IPS-NIHi7 (cell line): ENCODE measurements around the gene LMBR1.
"Not testable (repeated sequence)": the region's sequence is repeated elsewhere in the genome, so short reads cannot be mapped to it uniquely, and the experiment has no call there.

Source experiments
- DNase-seq: peaks from one replicate; pipeline ENCODE4 v3.0.0; 2012; ENCODE audit warnings: mixed read lengths; ENCODE audit errors: extremely low spot score

LMBR1 gene, protein sequence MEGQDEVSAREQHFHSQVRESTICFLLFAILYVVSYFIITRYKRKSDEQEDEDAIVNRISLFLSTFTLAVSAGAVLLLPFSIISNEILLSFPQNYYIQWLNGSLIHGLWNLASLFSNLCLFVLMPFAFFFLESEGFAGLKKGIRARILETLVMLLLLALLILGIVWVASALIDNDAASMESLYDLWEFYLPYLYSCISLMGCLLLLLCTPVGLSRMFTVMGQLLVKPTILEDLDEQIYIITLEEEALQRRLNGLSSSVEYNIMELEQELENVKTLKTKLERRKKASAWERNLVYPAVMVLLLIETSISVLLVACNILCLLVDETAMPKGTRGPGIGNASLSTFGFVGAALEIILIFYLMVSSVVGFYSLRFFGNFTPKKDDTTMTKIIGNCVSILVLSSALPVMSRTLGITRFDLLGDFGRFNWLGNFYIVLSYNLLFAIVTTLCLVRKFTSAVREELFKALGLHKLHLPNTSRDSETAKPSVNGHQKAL

GRCh38 chr7:156892821-156893706, at the start of gene LMBR1:
LMBR1 (minus strand) TSS chr7:156893183; CDS start chr7:156892993, 190 bp downstream.
- DNase-seq = peak; percentile 97

DNA sequence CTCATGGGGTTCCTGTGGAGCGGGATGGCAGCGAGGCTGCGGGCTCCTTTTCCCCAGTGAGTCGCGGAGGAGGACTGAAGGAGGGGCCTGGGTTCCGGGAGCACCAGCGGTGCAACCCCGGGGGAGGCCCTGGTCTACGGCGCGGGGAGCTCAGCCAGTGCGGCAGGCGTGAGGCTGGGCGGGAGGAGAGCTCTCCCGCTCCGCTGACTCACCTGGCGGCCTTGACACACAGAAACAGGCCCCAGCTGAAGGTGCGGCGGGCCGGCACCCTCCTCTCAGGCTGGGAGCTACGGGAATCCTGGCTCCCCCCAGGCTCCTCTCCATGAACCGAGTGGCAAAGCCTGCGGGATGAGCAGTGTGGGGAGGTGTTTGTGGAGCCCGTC, 49.7 kb upstream of the LMBR1 start:
- peak; percentile 37 for DNase-seq

DNA sequence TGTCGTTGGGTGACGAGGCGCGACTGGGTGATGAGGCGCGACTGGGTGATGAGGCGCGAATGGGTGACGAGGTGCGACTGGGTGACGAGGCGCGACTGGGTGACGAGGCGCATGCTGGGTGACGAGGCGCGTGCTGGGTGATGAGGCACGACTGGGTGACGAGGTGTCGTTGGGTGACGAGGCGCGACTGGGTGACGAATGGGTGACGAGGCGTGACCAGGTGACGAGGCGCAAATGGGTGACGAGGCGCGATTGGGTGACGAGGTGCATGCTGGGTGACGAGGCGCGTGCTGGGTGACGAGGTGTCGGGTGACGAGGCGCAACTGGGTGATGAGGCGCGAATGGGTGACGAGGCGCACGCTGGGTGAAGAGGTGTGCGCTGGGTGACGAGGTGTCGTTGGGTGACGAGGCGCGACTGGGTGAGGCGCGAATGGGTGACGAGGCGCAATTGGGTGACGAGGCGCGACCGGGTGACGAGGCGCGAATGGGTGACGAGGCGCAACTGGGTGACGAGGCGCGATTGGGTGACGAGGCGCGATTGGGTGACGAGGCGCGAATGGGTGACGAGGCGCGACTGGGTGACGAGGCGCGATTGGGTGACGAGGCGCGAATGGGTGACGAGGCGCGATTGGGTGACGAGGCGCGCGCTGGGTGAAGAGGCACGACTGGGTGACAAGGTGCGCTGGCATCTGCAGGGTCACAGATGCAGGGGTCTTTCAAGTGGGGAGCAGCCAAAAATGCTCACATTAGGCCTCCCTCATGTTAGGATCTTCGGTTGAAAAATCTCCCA, 48.6 kb upstream of the LMBR1 start:
- DNase-seq = no peak

GRCh38 chr7:156940421-156941122, 47.6 kb upstream of the LMBR1 start:
- DNase-seq = no peak

DNA sequence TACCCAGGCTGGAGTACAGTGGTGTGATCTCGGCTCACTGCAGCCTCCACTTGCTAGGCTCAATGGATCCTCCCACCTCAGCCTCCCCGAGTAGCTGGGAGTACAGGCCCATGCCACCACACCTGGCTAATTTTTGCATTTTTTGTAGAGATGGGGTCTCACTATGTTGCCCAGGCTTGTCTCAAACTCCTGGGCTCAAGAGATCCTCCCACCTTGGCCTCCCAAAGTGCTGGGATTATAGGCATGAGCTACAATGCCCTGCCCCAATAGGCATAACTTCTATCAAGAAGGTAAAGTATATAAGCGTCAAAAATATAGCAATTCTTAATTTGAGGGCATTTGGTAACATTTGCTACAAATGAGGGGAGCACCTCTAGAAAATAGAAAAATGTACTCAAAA, 43.8 kb upstream of the LMBR1 start:
- not testable (repeated sequence) for DNase-seq

DNA sequence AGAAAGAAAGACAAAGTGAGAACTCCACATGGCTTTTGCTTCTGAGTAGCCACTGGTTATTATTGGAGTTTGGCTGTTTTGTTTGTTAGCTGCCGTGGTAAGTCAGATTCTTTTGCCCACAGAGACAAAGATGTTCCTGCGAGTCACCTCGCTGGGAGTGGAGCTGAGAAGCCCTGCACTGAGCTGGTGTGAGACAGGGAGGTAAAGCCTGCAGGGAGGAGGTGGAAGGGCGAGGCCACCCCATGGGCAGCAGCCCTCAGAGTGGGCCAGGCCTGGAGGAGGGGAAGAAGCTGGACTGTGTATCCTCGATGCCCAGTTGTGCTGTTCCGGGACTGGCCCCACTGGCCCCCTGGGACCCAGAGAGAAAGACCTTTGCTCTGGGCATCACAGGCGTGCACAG, 42.3 kb upstream of the LMBR1 start:
- no peak for DNase-seq

DNA sequence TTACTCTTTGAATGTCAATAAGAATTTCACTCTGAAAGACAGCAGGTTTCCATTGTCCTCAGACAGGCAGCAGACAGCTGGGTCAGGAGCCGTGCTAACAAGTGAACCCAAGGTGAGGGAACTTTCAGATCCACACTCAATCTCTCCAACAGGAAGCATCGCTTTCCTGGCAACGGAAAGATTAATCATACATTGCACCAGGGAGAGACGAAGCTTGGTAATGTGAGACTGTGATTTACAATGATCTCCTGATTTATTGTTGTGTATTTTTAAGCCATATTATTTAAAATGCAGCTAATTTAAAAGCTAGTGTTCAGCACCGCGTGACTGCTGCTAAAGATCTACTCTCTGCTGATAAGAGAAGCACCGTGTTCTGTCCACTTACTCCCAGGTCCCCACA, 39.0 kb upstream of the LMBR1 start:
- DNase-seq = no peak

GRCh38 chr7:156929789-156930539, 37.0 kb upstream of the LMBR1 start:
- DNase-seq = no peak

- no peak for DNase-seq
Observed at GRCh38 chr7:156928406-156928747, 35.4 kb upstream of the LMBR1 start.

DNA sequence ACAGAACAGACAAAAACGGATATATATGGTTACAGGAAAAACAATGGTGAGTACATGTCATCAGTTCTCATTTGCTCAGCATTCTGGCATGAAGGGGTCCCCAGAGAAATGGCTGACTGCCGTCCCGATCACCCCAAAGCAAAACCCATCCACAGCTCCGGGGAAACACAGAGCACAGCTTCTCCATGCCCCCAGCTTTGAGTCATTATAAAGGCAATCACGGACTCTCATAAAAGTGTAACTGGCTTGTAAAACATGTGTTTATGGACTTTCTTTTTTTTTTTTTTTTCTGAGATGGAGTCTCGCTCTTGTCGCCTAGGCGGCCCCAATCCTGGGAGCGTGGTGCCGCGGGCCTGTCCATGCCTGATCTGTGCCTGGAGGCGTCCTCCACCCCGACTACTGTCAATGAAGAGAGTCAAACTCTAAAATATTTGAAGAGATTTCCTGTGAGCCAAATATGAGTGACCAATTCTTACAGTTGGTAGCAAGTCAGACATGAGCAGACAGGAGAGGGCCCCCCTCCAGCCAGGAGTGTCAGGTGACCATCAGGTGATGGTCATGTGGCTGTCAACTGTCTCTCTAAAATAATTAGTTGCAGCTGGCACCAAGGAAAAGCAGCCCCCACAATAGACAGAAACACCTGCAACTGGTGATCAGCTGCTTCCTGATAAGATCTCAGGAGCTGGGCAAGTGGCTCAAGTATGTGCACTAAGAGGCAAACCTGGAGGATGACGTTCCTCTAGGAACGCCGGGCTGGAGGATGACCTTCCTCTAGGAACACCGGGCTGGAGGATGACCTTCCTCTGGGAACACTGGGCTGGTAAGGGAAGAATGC, 34.8 kb upstream of the LMBR1 start:
- DNase-seq = no peak

GRCh38 chr7:156925821-156926220, 32.8 kb upstream of the LMBR1 start:
- not testable (repeated sequence) for DNase-seq

GRCh38 chr7:156922304-156922703, 29.3 kb upstream of the LMBR1 start:
- not testable (repeated sequence) for DNase-seq

GRCh38 chr7:156920487-156921373, 27.7 kb upstream of the LMBR1 start:
- not testable (repeated sequence) for DNase-seq

GRCh38 chr7:156920076-156920475, 27.1 kb upstream of the LMBR1 start:
- DNase-seq = no peak

GRCh38 chr7:156919132-156919713, 26.2 kb upstream of the LMBR1 start:
- no peak for DNase-seq

DNA sequence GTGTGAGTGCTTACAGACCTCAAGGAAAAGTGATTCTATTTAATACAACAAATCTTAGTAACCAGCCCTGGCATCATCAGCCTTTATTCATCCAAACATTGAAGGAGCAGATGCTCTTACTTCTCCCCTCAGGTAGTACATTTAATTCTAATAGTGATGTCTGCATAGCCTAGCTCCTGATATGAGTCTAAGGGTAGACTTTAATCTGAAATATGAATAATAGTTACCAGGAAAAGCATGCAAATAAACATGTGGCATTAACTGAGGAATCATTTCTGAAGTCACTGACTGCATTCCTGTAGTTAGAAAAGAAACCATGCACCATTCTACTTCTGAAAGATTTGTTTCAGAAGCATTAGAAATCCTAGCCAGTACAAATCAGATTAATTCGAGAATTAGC, 25.7 kb upstream of the LMBR1 start:
- DNase-seq = no peak

DNA sequence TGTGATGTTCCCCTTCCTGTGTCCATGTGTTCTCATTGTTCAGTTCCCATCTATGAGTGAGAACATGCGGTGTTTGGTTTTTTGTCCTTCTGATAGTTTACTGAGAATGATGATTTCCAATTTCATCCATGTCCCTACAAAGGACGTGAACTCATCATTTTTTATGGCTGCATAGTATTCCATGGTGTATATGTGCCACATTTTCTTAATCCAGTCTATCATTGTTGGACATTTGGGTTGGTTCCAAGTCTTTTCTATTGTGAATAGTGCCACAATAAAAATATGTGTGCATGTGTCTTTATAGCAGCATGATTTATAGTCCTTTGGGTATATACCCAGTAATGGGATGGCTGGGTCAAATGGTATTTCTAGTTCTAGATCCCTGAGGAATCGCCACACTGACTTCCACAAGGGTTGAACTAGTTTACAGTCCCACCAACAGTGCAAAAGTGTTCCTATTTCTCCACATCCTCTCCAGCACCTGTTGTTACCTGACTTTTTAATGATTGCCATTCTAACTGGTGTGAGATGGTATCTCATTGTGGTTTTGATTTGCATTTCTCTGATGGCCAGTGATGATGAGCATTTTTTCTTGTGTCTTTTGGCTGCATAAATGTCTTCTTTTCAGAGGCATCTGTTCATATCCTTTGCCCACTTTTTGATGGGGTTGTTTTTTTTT, 16.7 kb upstream of the LMBR1 start:
- not testable (repeated sequence) for DNase-seq

DNA sequence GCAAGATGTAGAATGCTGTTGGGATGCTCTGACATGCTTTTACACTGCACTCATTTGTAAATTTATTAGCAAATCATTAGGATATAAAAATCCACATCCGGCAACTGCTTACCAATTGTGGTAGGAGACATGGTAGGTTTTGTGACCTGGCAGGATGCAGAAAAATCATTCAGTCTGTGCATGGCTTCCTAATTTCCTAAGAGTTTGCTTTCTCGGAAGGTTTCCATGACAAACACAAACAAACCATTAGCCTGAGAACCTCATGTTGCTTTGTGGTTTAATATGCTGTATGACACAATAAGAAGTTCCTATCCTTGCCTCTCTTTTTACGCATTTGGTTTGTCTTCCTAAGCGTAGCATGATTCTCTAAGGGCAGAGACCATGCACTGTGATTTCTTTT, 14.7 kb upstream of the LMBR1 start:
- no peak for DNase-seq
